GM12878 (cell line): ENCODE measurements around the gene GIMAP1. TPM values are rescaled to one million over a fixed set of nuclear protein-coding genes. Genes with fewer than 3 reads are reported as not detected.

ENCODE experiments used
- ATAC-seq: fragments of 200-7000 bp; cut with Tn5 transposase; 3 replicates; pipeline ENCODE4 v1.9.1; 2020; ENCODE audit warnings: mild to moderate bottlenecking, moderate library complexity
- BruUV-seq: library from RNA; stranded (reverse); fragments of 400-500 nt; replicated peaks from 2 replicates; lab custom pipeline; 2021; lab: Mats Ljungman, UMichigan
- CTCF ChIA-PET: fragments of 300-600 bp; sonication (Branson Sonifier 250); formaldehyde crosslinking; extraction: SDS; loops from one replicate; lab custom pipeline; 2021; ENCODE audit warnings: inconsistent platforms; lab: Yijun Ruan, JAX
- POLR2A ChIA-PET: fragments of 350-600 bp; formaldehyde crosslinking; extraction: SDS; loops from one replicate; lab custom pipeline; 2021; ENCODE audit warnings: inconsistent platforms; lab: Charles Lee
- RAD21 ChIA-PET: fragments of 300-600 bp; sonication (Branson Sonifier 250); formaldehyde crosslinking; loops from one replicate; lab custom pipeline; 2023; ENCODE audit warnings: antibody characterized with exemption; ENCODE audit not compliant: unreplicated experiment; lab: Charles Lee
- SMC1A ChIA-PET: fragments of 300-600 bp; sonication (Branson Sonifier 250); formaldehyde crosslinking; loops from one replicate; lab custom pipeline; 2023; ENCODE audit not compliant: unreplicated experiment, uncharacterized antibody; lab: Charles Lee
- DNase-seq: peaks from one replicate; pipeline ENCODE4 v3.0.0-alpha.2; 2011; ENCODE audit warnings: low read depth, low spot score
- FAIRE-seq: peaks from 3 replicates; lab custom pipeline; 2011; peaks lifted over from hg19 to GRCh38; lab: Jason Lieb, UNC
- H2AFZ ChIP-seq: 2 replicates; pipeline ENCODE4 v1.6.0; 2011; ENCODE audit warnings: low read depth, low read length, control low read depth; ENCODE audit not compliant: control insufficient read depth
- H3K27ac ChIP-seq: 2 replicates; pipeline ENCODE4 v1.5.1; 2011; ENCODE audit warnings: control low read depth; ENCODE audit not compliant: control insufficient read depth, insufficient read depth
- H3K27me3 ChIP-seq, 2 experiments: replicated peaks in 1 of 2; 2 replicates each; pipeline versions ENCODE4 v1.6.0 to v1.6.1; 2011; ENCODE audit warnings: low read length in 1 of 2; ENCODE audit not compliant: control insufficient read depth in 2 of 2, insufficient read depth in 2 of 2
- H3K36me3 ChIP-seq, 2 experiments: 2 replicates each; pipeline ENCODE4 v1.5.1; 2011; ENCODE audit warnings: low read length in 1 of 2; ENCODE audit not compliant: control insufficient read depth in 2 of 2, insufficient read depth in 2 of 2
- H3K4me1 ChIP-seq: 2 replicates; pipeline ENCODE4 v1.6.1; 2011; ENCODE audit warnings: mild to moderate bottlenecking, low read length, moderate library complexity, mixed read lengths; ENCODE audit not compliant: control insufficient read depth, insufficient read depth
- H3K4me2 ChIP-seq: 2 replicates; pipeline ENCODE4 v1.6.0; 2011; ENCODE audit warnings: control low read depth; ENCODE audit not compliant: control insufficient read depth, insufficient read depth
- H3K4me3 ChIP-seq: fragments of 200-600 bp; sonication (generic); 2 replicates; pipeline ENCODE4 v1.5.1; 2016
- H3K79me2 ChIP-seq: 2 replicates; pipeline ENCODE4 v1.6.0; 2011; ENCODE audit warnings: low read length; ENCODE audit not compliant: control insufficient read depth, insufficient read depth
- H3K9ac ChIP-seq: 2 replicates; pipeline ENCODE4 v1.8.0; 2011; ENCODE audit warnings: low read length, control low read depth, mixed read lengths; ENCODE audit not compliant: control insufficient read depth, insufficient read depth
- H3K9me3 ChIP-seq: replicated peaks from 3 replicates; pipeline ENCODE4 v1.5.1; 2011; ENCODE audit warnings: mild to moderate bottlenecking, low read length; ENCODE audit not compliant: control insufficient read depth, insufficient read depth
- H4K20me1 ChIP-seq: 2 replicates; pipeline ENCODE4 v1.6.0; 2011; ENCODE audit not compliant: control insufficient read depth, insufficient read depth
- CHD1 ChIP-seq: IDR thresholded peaks from 2 replicates; pipeline ENCODE4 v1.6.1; 2012; ENCODE audit warnings: low read depth, low read length, improper control_type of control experiment
- GATAD2B ChIP-seq: fragments of 450-650 bp; conservative IDR thresholded peaks from 2 replicates; pipeline ENCODE4 v1.6.1; 2017; ENCODE audit warnings: low read depth, mild to moderate bottlenecking, moderate library complexity
- IRF4 ChIP-seq: IDR thresholded peaks from 2 replicates; pipeline ENCODE4 v1.6.1; 2011; ENCODE audit warnings: low read depth, low read length
- MXI1 ChIP-seq: fragments of 150-350 bp; IDR thresholded peaks from 2 replicates; pipeline ENCODE4 v1.6.1; 2011; ENCODE audit warnings: low read depth, mild to moderate bottlenecking, inconsistent platforms, low read length, improper control_type of control experiment
- PAX8 ChIP-seq: fragments of 450-650 bp; IDR thresholded peaks from 2 replicates; pipeline ENCODE4 v1.6.1; 2017; ENCODE audit warnings: mild to moderate bottlenecking, moderate library complexity
- in situ Hi-C: fragments of 300-500 bp; cut with MboI; formaldehyde crosslinking; loops from 9 replicates; pipeline ENCODE4 v1.14.3; 2018; ENCODE audit warnings: mixed read lengths
- intact Hi-C: fragments of 100-400 bp; cut with micrococcal nuclease; formaldehyde crosslinking; loops from one replicate; pipeline ENCODE4 v1.14.2; 2022; ENCODE audit not compliant: unreplicated experiment
- polyA plus RNA-seq, 11 experiments: library from polyadenylated mRNA; depleted of rRNA in 4 of 11; unstranded in 6 of 11; stranded (reverse) in 5 of 11; fragments of >200 nt; fragmentation: Nextera tagmentation in 4 of 11; fragmentation: Illumina TruSeq in 1 of 11; extraction: Ambion mirVana in 4 of 11; extraction: Trizol in 1 of 11; gene quantifications; 1 replicate in 1 of 11; 2 replicates in 10 of 11; pipeline versions ENCODE4 v1.2.1 to v1.2.3, GENCODE V29; 2011 to 2016; ENCODE audit warnings: inconsistent platforms in 2 of 11, missing spikeins in 2 of 11, low read depth in 1 of 11
- total RNA-seq, 4 experiments: library from RNA; depleted of rRNA in 3 of 4; stranded (reverse); fragments of >200 nt in 3 of 4; fragmentation: Illumina TruSeq in 1 of 4; extraction: Trizol in 1 of 4; gene quantifications; 2 replicates each; pipeline versions ENCODE4 v1.2.1 to v1.2.3, GENCODE V29; 2013 to 2021
- TF ChIP-seq, protein P1 (sequence below): fragments of 150-350 bp; IDR thresholded peaks from 2 replicates; pipeline ENCODE4 v1.6.1; 2016; ENCODE audit warnings: low read depth, low read length

GIMAP1 gene
- total and polyA plus RNA-seq, 10 of the 15 experiments (the other 5 are each of a cell fraction or from before 2014, with no cell fraction given) = 0.16 to 1.9 (median 1.1) TPM

DNA sequence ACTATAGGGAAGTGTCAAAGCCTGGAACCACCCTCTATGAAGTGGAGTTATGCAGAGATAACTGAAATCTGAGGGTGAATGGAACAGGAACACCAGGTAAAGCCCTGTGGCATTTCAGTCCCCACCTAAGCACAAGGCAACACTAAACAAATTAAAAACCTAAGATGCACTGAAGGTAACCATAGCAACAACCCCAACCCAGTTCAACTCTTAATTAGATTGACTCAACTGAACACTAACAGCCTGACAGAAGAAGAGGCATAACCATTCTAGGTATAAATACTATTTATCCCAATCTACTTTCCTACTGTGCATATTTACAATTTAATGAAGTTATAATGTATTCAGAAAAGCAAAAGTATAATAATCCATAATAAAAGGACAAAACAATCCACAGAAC, 11.6 kb downstream of the GIMAP1 start:
- ChIA-PET RAD21 (no interaction called here), SMC1A (interaction anchor here (0.7 kb wide), 1 partner anchor 167 kb away, joined by 3 read pairs; no protein-coding TSS in a partner anchor), CTCF (no interaction called here), POLR2A (no interaction called here)
- TF ChIP-seq, protein P1, sequence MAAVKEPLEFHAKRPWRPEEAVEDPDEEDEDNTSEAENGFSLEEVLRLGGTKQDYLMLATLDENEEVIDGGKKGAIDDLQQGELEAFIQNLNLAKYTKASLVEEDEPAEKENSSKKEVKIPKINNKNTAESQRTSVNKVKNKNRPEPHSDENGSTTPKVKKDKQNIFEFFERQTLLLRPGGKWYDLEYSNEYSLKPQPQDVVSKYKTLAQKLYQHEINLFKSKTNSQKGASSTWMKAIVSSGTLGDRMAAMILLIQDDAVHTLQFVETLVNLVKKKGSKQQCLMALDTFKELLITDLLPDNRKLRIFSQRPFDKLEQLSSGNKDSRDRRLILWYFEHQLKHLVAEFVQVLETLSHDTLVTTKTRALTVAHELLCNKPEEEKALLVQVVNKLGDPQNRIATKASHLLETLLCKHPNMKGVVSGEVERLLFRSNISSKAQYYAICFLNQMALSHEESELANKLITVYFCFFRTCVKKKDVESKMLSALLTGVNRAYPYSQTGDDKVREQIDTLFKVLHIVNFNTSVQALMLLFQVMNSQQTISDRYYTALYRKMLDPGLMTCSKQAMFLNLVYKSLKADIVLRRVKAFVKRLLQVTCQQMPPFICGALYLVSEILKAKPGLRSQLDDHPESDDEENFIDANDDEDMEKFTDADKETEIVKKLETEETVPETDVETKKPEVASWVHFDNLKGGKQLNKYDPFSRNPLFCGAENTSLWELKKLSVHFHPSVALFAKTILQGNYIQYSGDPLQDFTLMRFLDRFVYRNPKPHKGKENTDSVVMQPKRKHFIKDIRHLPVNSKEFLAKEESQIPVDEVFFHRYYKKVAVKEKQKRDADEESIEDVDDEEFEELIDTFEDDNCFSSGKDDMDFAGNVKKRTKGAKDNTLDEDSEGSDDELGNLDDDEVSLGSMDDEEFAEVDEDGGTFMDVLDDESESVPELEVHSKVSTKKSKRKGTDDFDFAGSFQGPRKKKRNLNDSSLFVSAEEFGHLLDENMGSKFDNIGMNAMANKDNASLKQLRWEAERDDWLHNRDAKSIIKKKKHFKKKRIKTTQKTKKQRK = no peak
- no peak for TF ChIP-seq GATAD2B
- TF ChIP-seq IRF4 = no peak
- no peak for TF ChIP-seq PAX8
- TF ChIP-seq CHD1 = no peak
- no peak for TF ChIP-seq MXI1
- Histone ChIP-seq H2AFZ (no peak overlapping the region), H3K27me3 (no peaks in the 10 kb centered on the region), H3K27ac (no peak overlapping the region), H3K9me3 (peaks cover 2% of the 10 kb centered on the region; the same call in 2 of the 3 replicates), H3K9ac (no peak overlapping the region), H3K4me2 (no peak overlapping the region), H4K20me1 (no peaks in the 10 kb centered on the region), H3K4me1 (peaks cover 4% of the 10 kb centered on the region), H3K79me2 (no peaks in the 10 kb centered on the region), H3K4me3 (no peak overlapping the region), H3K36me3 (no peaks in the 10 kb centered on the region)
- ATAC-seq (no peak), FAIRE-seq (no peak), DNase-seq (no peak)
- intact Hi-C loops (no loop called here), in situ Hi-C loops (no loop called here)
- no TSS peak for BruUV-seq
